GM21786 (cell line): Measurements from ENCODE around the gene SPP1.
"Not testable (repeated sequence)": the region's sequence is repeated elsewhere in the genome, so short reads cannot be mapped to it uniquely, and the experiment has no call there.

Experiments
- ATAC-seq: cut with Tn5 transposase; IDR thresholded peaks from one replicate; pipeline ENCODE4 v1.9.1; 2021; ENCODE audit not compliant: unreplicated experiment

SPP1 gene

DNA sequence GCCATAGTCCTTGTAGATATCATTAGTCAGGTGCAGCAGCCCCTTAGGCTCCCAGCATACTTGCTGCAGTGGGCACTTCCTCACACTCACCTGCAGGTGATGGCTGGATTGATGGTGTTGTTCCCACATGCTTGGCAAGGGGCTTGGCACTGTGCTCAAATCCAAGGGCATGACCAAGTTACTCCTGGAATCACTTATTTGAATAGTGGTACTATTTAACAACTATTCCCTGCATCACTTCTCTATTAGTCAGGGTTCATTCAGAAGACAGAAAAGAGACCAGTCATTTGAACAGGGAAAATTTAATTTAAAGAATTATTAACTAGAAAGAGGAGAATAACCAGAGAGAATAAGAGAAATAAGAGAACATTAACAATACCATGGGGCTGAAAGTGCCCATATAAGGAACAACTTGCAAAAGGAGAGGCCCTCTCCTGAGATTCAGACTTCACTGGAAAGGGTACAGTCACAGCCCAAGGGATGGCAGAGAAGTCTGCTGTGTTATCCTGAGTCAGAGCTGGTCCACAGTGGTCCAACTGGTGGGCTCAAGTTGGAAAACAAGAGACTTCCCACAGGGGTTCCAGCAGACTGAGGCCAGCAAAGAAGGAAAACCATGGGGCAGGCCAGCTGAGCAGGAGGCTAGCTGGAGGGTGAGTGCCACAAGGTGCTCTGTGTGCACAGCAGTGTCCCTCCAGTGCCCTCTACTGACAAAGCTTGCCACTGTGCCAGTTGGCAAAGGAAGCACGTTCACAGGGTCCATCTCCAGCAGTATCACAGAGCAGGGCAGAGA, 9.8 kb downstream of the SPP1 start:
- ATAC-seq = peak; percentile 94

DNA sequence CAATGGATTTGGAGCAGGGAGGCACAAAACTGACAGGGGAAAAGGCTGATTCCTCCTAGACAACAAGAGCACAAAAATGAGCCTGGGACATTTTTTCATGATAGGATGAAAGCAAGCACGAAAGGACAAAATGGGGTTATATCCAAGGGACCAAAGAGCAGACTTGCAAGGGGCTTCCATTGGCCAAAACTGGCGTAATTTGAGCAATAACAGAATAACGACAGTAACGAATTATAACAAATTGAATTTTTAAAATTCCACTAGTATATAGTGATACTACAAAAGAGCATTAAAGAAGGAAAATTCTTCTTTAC, 10.3 kb downstream of the SPP1 start:
- ATAC-seq = no peak

DNA sequence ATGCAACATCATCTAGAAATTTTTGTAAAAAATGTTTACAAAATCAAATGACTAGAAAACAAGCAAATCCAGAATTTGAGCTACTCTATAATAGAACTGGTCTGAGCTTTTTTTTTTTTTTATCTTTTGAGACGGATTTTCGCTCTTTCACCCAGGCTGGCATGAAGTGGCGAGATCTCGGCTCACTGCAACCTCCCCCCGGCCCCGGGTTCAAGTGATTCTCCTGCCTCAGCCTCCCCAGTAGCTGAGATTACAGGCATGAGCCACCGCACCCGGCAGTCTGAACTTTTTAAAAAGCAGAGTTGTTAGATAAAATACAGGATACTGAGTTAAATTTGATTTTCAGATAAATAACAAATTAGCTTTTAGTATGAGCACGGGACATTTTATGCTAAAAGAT, 11.0 kb downstream of the SPP1 start:
- ATAC-seq = no peak

- no peak for ATAC-seq
These were observed 14.3 kb downstream of the SPP1 start for GRCh38 chr4:87989765-87990164.

DNA sequence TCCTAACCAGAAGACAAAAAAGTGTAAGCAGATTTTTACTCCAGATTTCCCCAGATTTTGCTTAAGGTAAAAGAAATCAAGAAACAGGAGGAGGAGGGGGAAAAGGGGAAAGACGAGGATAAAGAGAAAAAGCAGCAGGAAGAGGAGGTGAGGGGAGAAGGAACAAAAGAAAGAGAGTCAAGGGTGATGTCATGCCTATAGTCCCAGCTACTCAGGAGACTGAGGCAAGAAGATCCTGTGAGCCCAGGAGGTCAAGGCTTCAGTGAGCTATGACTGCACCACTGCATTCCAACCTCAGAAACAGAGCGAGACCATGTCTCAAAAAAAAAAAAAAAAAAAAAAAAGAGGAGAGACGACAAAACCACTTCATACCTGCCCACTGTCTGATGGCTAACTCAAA, 19.9 kb downstream of the SPP1 start:
- ATAC-seq = no peak

GRCh38 chr4:87999191-87999691, 23.7 kb downstream of the SPP1 start:
- ATAC-seq = not testable (repeated sequence)

DNA sequence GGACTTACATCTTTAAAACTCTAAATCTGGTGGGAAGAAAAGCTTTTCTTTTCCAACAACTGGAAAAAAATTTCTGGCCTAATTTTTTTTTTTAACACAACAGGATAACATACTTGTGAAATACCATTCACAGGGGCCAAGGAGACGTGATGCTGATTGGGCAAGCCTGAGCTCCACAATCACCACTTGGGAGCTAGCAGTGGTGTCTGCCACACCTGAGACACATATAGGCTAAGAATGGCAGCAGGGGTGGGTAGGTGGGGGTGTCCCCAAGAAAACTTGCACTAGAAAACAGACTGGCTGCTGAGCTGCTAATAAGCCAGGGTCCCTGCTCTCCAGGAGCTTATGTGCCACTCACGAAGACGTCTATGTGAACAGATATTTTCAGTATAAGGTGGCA, 26.4 kb downstream of the SPP1 start:
- ATAC-seq = no peak

- ATAC-seq = no peak
These were observed 27.3 kb downstream of the SPP1 start for GRCh38 chr4:88002786-88003185.

GRCh38 chr4:88003261-88003660, 27.7 kb downstream of the SPP1 start:
- ATAC-seq = no peak

DNA sequence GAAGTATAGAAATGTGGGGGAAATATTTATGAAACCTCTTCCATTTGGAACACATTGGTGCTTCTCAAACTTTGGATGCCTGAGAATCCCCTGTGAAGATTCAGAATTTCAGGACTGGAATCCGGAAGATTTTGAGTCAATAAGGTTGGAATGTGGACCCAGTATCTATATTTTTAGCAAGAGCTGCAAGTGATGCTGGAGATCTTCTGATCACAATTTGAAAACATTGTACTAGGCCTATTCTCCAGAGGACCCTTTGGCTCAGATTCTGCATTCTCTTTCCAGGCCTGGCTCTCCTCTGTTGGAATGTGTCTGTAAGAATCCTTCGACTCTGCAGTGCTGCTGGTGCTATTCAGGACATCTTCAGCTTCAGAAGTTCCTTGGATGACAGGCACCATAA, 29.6 kb downstream of the SPP1 start:
- ATAC-seq = no peak

GRCh38 chr4:88005946-88006345, 30.4 kb downstream of the SPP1 start:
- no peak for ATAC-seq

GRCh38 chr4:88006956-88007303, 31.4 kb downstream of the SPP1 start:
- ATAC-seq = no peak

- ATAC-seq = peak; percentile 82
These were observed 32.0 kb downstream of the SPP1 start, which contains the start of gene PKD2 for GRCh38 chr4:88007304-88008121. TSS of gene PKD2 (plus strand) at chr4:88007635. CDS start at chr4:88007734, 99 bp downstream.

GRCh38 chr4:88008122-88008742, 32.7 kb downstream of the SPP1 start:
- peak; percentile 16 for ATAC-seq

- ATAC-seq = no peak
These were observed 33.2 kb downstream of the SPP1 start for GRCh38 chr4:88008743-88009171.

GRCh38 chr4:88009871-88010270, 34.4 kb downstream of the SPP1 start:
- ATAC-seq = no peak

DNA sequence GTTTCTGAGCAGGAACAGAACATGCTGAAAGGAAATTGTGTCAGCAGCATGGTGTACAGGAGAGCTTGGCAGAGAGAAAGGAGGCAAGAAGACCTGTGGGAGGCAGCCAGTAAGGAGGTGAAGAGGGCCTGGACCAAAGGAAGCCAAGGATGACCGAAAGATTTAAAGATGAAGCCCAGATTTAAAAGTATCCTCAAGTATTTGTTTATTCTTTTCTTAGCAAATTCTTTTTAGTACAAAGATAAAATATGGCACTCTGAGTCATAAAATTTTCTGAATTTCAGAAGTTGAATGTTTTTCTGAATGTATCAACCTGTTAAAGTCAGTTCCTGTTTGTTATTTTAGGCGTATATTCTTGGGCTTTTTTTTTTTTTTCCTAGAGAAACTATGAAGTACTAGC, 35.5 kb downstream of the SPP1 start:
- no peak for ATAC-seq

- ATAC-seq = peak; percentile 56
These were observed 37.1 kb downstream of the SPP1 start for GRCh38 chr4:88012647-88013046.

GRCh38 chr4:88014386-88014905, 38.9 kb downstream of the SPP1 start:
- no peak for ATAC-seq

DNA sequence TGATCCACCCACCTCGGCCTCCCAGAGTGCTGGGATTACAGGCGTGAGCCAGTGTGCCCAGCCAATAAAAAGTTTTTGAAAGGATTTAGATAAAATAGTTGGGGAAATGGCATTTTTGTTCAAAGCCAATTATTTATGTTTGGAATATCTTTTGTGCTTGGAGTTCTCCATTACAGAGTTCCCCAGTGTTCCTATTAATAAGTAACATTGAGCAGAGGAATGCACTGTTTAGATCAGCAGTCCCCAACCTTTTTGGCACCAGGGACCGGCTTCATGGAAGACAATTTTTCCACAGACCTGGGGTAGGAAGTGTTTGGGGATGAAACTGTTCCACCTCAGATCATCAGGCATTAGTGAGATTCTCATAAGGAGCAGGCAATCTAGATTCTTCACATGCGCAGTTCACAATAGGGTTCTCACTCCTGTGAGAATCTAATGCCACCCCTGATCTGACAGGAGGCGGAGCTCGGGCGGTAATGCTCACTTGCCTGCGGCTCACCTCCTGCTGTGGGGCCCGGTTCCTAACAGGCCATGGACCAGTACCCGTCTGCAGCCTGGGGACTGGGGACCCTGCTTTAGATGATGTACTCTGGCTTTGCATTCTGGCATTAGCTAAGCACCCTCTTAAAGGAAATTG, 40.3 kb downstream of the SPP1 start:
- ATAC-seq = no peak
